ENCODE results near the gene STYXL1. TPM values are rescaled to one million over a fixed set of nuclear protein-coding genes. Genes with fewer than 3 reads are reported as not detected.

The STYXL1 gene
- polyA plus RNA-seq, 3 donors: 64.6 to 79.8 (median 67.2) TPM

- Mint-ChIP-seq H3K4me3 (no peak overlapping the region), H3K9me3 (peaks cover 0 to 3% (median 0%) of the 10 kb centered on the region in 7 donors), H3K36me3 (peaks cover 67 to 85% of the 10 kb centered on the region in 2 donors), H3K27ac (peak overlapping the region in 1 of 7 donors; percentile 69), H3K4me1 (peaks cover 16% of the 10 kb centered on the region), H3K27me3 (ENCODE audit: low read depth in 3 of 3) (peaks cover 0 to 2% (median 0%) of the 10 kb centered on the region in 3 donors)
- H2AFZ ChIP-seq (ENCODE audit: insufficient read depth, low read depth, low read length, poor library complexity, severe bottlenecking): no peak overlapping the region
- no peak overlapping the region for H3K4me2 ChIP-seq (replicated peaks; ENCODE audit: extremely low read depth, low read length, poor library complexity, severe bottlenecking)
- peaks cover 11% of the 10 kb centered on the region in 2 donors for H3K4me1 ChIP-seq (ENCODE audit: control insufficient read depth in 1 of 2, insufficient read depth in 2 of 2, low read length in 2 of 2)
- H3K27me3 ChIP-seq (ENCODE audit: control insufficient read depth in 2 of 2, insufficient read depth in 2 of 2, low read length in 2 of 2): no peaks in the 10 kb centered on the region
- H3K79me2 ChIP-seq (ENCODE audit: insufficient read depth, low read length): no peaks in the 10 kb centered on the region
- no peaks in the 10 kb centered on the region for H3K9me3 ChIP-seq (replicated peaks in 1 of 2; ENCODE audit: control insufficient read depth in 1 of 2, insufficient read depth in 1 of 2, low read length in 2 of 2)
- no peak overlapping the region for H3K9ac ChIP-seq (ENCODE audit: insufficient read depth, low read length, poor library complexity, severe bottlenecking)
- intact Hi-C loops (cut with micrococcal nuclease): no loop called here
- no peak for DNase-seq
- H3K4me3 ChIP-seq (replicated peaks in 1 of 3; ENCODE audit: low read depth in 2 of 3, low read length in 3 of 3): no peak overlapping the region
- no peak overlapping the region for H3K27ac ChIP-seq (ENCODE audit: low read depth in 1 of 2, low read length in 2 of 2)
- H3K36me3 ChIP-seq (replicated peaks in 1 of 2; ENCODE audit: control insufficient read depth in 1 of 2, insufficient read depth in 2 of 2, low read length in 2 of 2): peaks cover 38 to 84% of the 10 kb centered on the region in 2 donors
- TF ChIP-seq CTCF (IDR thresholded peaks at IDR 0.05): no peak
- peaks cover 31% of the 10 kb centered on the region for H4K20me1 ChIP-seq (ENCODE audit: insufficient read depth, low read length)
- 97% methylated on average over 7 of the region's 7 CpGs for WGBS (ENCODE audit: insufficient coverage)
Measured at GRCh38 chr7:75961218-75961617, 86.6 kb downstream of the STYXL1 start.

- DNase-seq: no peak
- intact Hi-C loops (cut with micrococcal nuclease): no loop called here
Measured at GRCh38 chr7:75960372-75960771, 87.4 kb downstream of the STYXL1 start.

More at GRCh38 chr7:75960372-75960771, 87.4 kb downstream of the STYXL1 start:
- no peak overlapping the region for H3K9ac ChIP-seq (ENCODE audit: insufficient read depth, low read length, poor library complexity, severe bottlenecking)
- no peaks in the 10 kb centered on the region for H3K27me3 ChIP-seq (ENCODE audit: control insufficient read depth in 2 of 2, insufficient read depth in 2 of 2, low read length in 2 of 2)
- no peak overlapping the region for H3K4me2 ChIP-seq (replicated peaks; ENCODE audit: extremely low read depth, low read length, poor library complexity, severe bottlenecking)
- no peak overlapping the region for H2AFZ ChIP-seq (ENCODE audit: insufficient read depth, low read depth, low read length, poor library complexity, severe bottlenecking)
- H3K4me1 ChIP-seq (ENCODE audit: control insufficient read depth in 1 of 2, insufficient read depth in 2 of 2, low read length in 2 of 2): peaks cover 13 to 15% of the 10 kb centered on the region in 2 donors
- peaks cover 38 to 84% of the 10 kb centered on the region in 2 donors for H3K36me3 ChIP-seq (replicated peaks in 1 of 2; ENCODE audit: control insufficient read depth in 1 of 2, insufficient read depth in 2 of 2, low read length in 2 of 2)
- no peak overlapping the region for H3K27ac ChIP-seq (ENCODE audit: low read depth in 1 of 2, low read length in 2 of 2)
- Mint-ChIP-seq H3K4me1 (peaks cover 21% of the 10 kb centered on the region), H3K9me3 (peaks cover 0 to 3% (median 0%) of the 10 kb centered on the region in 7 donors), H3K27ac (no peak overlapping the region), H3K36me3 (peaks cover 64 to 85% of the 10 kb centered on the region in 2 donors), H3K4me3 (no peak overlapping the region), H3K27me3 (ENCODE audit: low read depth in 3 of 3) (peaks cover 0 to 2% (median 0%) of the 10 kb centered on the region in 3 donors)
- no peaks in the 10 kb centered on the region for H3K79me2 ChIP-seq (ENCODE audit: insufficient read depth, low read length)
- 97% methylated on average over 4 of the region's 6 CpGs for WGBS (ENCODE audit: insufficient coverage)
- TF ChIP-seq CTCF (IDR thresholded peaks at IDR 0.05): no peak
- peaks cover 23% of the 10 kb centered on the region for H4K20me1 ChIP-seq (ENCODE audit: insufficient read depth, low read length)
- no peaks in the 10 kb centered on the region for H3K9me3 ChIP-seq (replicated peaks in 1 of 2; ENCODE audit: control insufficient read depth in 1 of 2, insufficient read depth in 1 of 2, low read length in 2 of 2)
- H3K4me3 ChIP-seq (replicated peaks in 1 of 3; ENCODE audit: low read depth in 2 of 3, low read length in 3 of 3): no peak overlapping the region
